ENCODE measurements around the gene TMEM35B. TPM values are rescaled to one million over a fixed set of nuclear protein-coding genes. Genes with fewer than 3 reads are reported as not detected.
"Not testable (repeated sequence)": the region's sequence is repeated elsewhere in the genome, so short reads cannot be mapped to it uniquely, and the experiment has no call there.

TMEM35B gene
- total and polyA plus RNA-seq, 3 donors from 2014 or later, result 43.5 to 55.8 (median 54.8) TPM

- intact Hi-C loops (cut with DNase I; ENCODE audit: low total_unique reads), result no loop called here
- no peak for TF ChIP-seq POLR2A (IDR thresholded peaks at IDR 0.05)
- no peak for TF ChIP-seq CTCF (IDR thresholded peaks at IDR 0.05)
- Histone ChIP-seq H3K9me3 (no peaks in the 10 kb centered on the region), H3K27ac (no peak overlapping the region), H3K36me3 (ENCODE audit: low read depth, missing control alignments) (no peaks in the 10 kb centered on the region), H3K4me3 (no peak overlapping the region), H3K4me1 (no peaks in the 10 kb centered on the region), H3K27me3 (no peaks in the 10 kb centered on the region)
- 45 to 48% methylated on average over 2 of the region's 2 CpGs for WGBS, 2 donors
- no peak for DNase-seq
Observed at GRCh38 chr1:34965597-34965996, 19.6 kb downstream of the TMEM35B start.

GRCh38 chr1:34950428-34950827 lies 34.7 kb downstream of the TMEM35B start:
- no peak overlapping the region for H3K27ac ChIP-seq
- no peaks in the 10 kb centered on the region for H3K27me3 ChIP-seq
- DNase-seq, result no peak
- H3K9me3 ChIP-seq, result no peaks in the 10 kb centered on the region
- WGBS, 2 donors, result 50 to 61% methylated on average over 1 of the region's 1 CpG
- intact Hi-C loops (cut with DNase I; ENCODE audit: low total_unique reads), result no loop called here
- TF ChIP-seq CTCF (IDR thresholded peaks at IDR 0.05) (no peak), POLR2A (IDR thresholded peaks at IDR 0.05) (no peak)
- H3K4me1 ChIP-seq, result no peaks in the 10 kb centered on the region
- H3K36me3 ChIP-seq (ENCODE audit: low read depth, missing control alignments), result no peaks in the 10 kb centered on the region
- H3K4me3 ChIP-seq, result no peak overlapping the region

- WGBS, 2 donors, result 86 to 96% methylated on average over 10 of the region's 10 CpGs
- intact Hi-C loops (cut with DNase I; ENCODE audit: low total_unique reads), result not testable (repeated sequence)
Observed at GRCh38 chr1:34948739-34949138, 36.4 kb downstream of the TMEM35B start.

DNA sequence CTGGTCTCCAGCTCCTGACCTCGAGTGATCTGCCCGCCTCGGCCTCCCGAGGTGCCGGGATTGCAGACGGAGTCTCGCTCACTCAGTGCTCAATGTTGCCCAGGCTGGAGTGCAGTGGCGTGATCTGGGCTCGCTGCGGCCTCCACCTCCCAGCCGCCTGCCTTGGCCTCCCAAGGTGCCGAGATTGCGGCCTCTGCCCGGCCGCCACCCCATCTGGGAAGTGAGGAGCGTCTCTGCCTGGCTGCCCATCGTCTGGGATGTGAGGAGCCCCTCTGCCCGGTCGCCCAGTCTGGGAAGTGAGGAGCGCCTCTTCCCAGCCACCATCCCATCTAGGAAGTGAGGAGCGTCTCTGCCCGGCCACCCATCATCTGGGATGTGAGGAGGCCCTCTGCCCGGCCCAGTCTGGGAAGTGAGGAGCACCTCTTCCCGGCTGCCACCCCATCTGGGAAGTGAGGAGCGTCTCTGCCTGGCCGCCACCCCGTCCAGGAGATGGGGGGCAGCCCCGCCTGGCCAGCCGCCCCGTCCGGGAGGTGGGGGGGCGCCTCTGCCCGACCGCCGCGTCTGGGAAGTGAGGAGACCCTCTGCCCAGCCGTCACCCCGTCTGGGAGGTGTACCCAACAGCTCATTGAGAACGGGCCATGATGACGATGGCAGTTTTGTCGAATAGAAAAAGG lies 37.4 kb downstream of the TMEM35B start:
- H3K4me3 ChIP-seq; DNase-seq; H3K9me3 ChIP-seq; H3K4me1 ChIP-seq; H3K27ac ChIP-seq; intact Hi-C loops (cut with DNase I; ENCODE audit: low total_unique reads); H3K36me3 ChIP-seq (ENCODE audit: low read depth, missing control alignments); H3K27me3 ChIP-seq: not testable (repeated sequence)
- 82 to 87% methylated on average over 26 to 40 of the region's 41 CpGs for WGBS, 2 donors

More at GRCh38 chr1:34948739-34949138, 36.4 kb downstream of the TMEM35B start:
- H3K9me3 ChIP-seq; H3K27ac ChIP-seq; DNase-seq; H3K4me3 ChIP-seq; H3K27me3 ChIP-seq; H3K36me3 ChIP-seq (ENCODE audit: low read depth, missing control alignments); H3K4me1 ChIP-seq: not testable (repeated sequence)

DNA sequence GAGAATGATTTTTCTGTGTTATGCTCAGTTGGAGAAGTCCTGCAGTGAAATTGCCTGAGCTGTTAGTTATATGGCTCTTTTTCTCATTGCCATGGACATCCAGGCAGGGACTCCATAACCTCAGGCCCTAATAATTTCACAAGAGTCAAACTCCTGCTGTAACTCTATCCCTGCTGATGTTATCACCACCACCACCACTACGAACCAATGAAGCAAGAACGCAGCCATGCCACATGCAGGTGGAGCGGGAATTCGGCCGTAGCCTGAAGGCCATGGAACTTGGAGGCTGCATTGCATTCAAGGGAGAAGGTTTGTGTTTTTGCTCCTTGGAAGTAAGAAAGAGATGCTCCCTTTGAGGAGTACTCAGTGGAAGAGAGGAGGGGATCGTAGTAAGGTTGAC lies 38.9 kb downstream of the TMEM35B start:
- H3K4me3 ChIP-seq, result no peak overlapping the region
- no peak for DNase-seq
- 87 to 93% methylated on average over 6 of the region's 6 CpGs for WGBS, 2 donors
- H3K4me1 ChIP-seq, result no peaks in the 10 kb centered on the region
- no peaks in the 10 kb centered on the region for H3K27me3 ChIP-seq
- intact Hi-C loops (cut with DNase I; ENCODE audit: low total_unique reads), result no loop called here
- TF ChIP-seq CTCF (IDR thresholded peaks at IDR 0.05) (no peak), POLR2A (IDR thresholded peaks at IDR 0.05) (no peak)
- H3K36me3 ChIP-seq (ENCODE audit: low read depth, missing control alignments), result no peaks in the 10 kb centered on the region
- no peaks in the 10 kb centered on the region for H3K9me3 ChIP-seq
- no peak overlapping the region for H3K27ac ChIP-seq

DNA sequence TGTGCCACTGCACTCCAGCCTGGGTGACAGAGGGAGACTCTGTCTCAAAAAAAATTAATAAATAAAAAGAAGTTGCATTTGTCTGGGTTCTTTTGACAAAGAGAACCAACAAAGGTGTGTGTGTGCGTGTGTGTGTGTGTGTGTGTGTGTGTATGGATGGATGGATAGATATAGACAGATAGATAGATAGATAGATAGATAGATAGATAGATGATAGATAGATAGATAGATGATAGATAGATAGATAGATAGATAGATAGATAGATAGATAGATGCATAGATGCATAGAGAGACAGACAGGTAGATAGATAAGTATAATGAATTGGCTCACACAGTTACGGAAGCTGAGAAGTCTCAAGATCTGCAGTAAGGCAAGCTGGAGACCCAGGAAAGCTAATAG lies 43.3 kb downstream of the TMEM35B start:
- H3K27me3 ChIP-seq; H3K4me1 ChIP-seq; H3K4me3 ChIP-seq; H3K36me3 ChIP-seq (ENCODE audit: low read depth, missing control alignments); H3K27ac ChIP-seq; DNase-seq; H3K9me3 ChIP-seq; intact Hi-C loops (cut with DNase I; ENCODE audit: low total_unique reads): not testable (repeated sequence)
- 90 to 94% methylated on average over 2 of the region's 2 CpGs for WGBS, 2 donors

Small RNA genes within 50 kb of the gene (small RNA-seq; reads per million reads assigned to genes)
- gene TMEM35B, result 0 reads per million in 2 donors

Other genes with a start within 250 kb of the TMEM35B start
- gene GJB5, start 230.3 kb downstream of the TMEM35B start, total RNA-seq, result not detected
- not detected for gene GJB5, start 230.3 kb downstream of the TMEM35B start, polyA plus RNA-seq (ENCODE audit: insufficient read depth, low read depth, low replicate concordance)
- not detected for gene GJB4, start 225.6 kb downstream of the TMEM35B start, total RNA-seq
- not detected for gene GJB4, start 225.6 kb downstream of the TMEM35B start, polyA plus RNA-seq (ENCODE audit: insufficient read depth, low read depth, low replicate concordance)
- under 1 TPM; 0.50 to 0.55 TPM for gene GJB3, start 204.1 kb downstream of the TMEM35B start, total RNA-seq
- 0.40 TPM for gene GJB3, start 204.1 kb downstream of the TMEM35B start, polyA plus RNA-seq (ENCODE audit: insufficient read depth, low read depth, low replicate concordance)
- gene GJA4, start 192.3 kb downstream of the TMEM35B start, total RNA-seq, result 10 to 100 TPM; 11.3 to 11.9 TPM
- gene GJA4, start 192.3 kb downstream of the TMEM35B start, polyA plus RNA-seq (ENCODE audit: insufficient read depth, low read depth, low replicate concordance), result 10.9 TPM
- 10 to 100 TPM; 25.8 to 27.1 TPM for gene SMIM12, start 125.6 kb downstream of the TMEM35B start, total RNA-seq
- gene SMIM12, start 125.6 kb downstream of the TMEM35B start, polyA plus RNA-seq (ENCODE audit: insufficient read depth, low read depth, low replicate concordance), result 52.3 TPM
- 10 to 100 TPM; 19.8 to 22.5 TPM for gene DLGAP3, start 55.7 kb downstream of the TMEM35B start, total RNA-seq
- 10.6 TPM for gene DLGAP3, start 55.7 kb downstream of the TMEM35B start, polyA plus RNA-seq (ENCODE audit: insufficient read depth, low read depth, low replicate concordance)
- 10 to 100 TPM; 35.4 to 40.0 TPM for gene ZMYM6, start 46.6 kb upstream of the TMEM35B start, total RNA-seq
- gene ZMYM6, start 46.6 kb upstream of the TMEM35B start, polyA plus RNA-seq (ENCODE audit: insufficient read depth, low read depth, low replicate concordance), result 16.0 TPM
- gene ZMYM1, start 94.0 kb upstream of the TMEM35B start, total RNA-seq, result 10 to 100 TPM; 20.7 to 24.2 TPM
- gene ZMYM1, start 94.0 kb upstream of the TMEM35B start, polyA plus RNA-seq (ENCODE audit: insufficient read depth, low read depth, low replicate concordance), result 10.8 TPM
- 100 to 1,000 TPM; 417 to 436 TPM for gene SFPQ, start 207.8 kb upstream of the TMEM35B start, total RNA-seq
- 297 TPM for gene SFPQ, start 207.8 kb upstream of the TMEM35B start, polyA plus RNA-seq (ENCODE audit: insufficient read depth, low read depth, low replicate concordance)